Tibial nerve (tissue), 3 donors: ENCODE results near the gene DYNLRB1.

Experiments used
- POLR2A ChIP-seq, 2 donors: fragments of 450-650 bp; IDR thresholded peaks; one replicate each; pipeline ENCODE4 v1.6.1; 2017; ENCODE audit warnings: antibody characterized with exemption in 2 of 2, mild to moderate bottlenecking in 2 of 2, moderate library complexity in 2 of 2
- TF ChIP-seq, protein P1 (sequence below), 5 experiments: fragments of 200-600 bp in 3 of 5; fragments of 450-650 bp in 2 of 5; sonication (generic) in 3 of 5; IDR thresholded peaks; one replicate each; pipeline ENCODE4 v1.5.1; 2016 to 2019; ENCODE audit warnings: antibody characterized with exemption in 5 of 5, mild to moderate bottlenecking in 3 of 5, moderate library complexity in 2 of 5

DNA sequence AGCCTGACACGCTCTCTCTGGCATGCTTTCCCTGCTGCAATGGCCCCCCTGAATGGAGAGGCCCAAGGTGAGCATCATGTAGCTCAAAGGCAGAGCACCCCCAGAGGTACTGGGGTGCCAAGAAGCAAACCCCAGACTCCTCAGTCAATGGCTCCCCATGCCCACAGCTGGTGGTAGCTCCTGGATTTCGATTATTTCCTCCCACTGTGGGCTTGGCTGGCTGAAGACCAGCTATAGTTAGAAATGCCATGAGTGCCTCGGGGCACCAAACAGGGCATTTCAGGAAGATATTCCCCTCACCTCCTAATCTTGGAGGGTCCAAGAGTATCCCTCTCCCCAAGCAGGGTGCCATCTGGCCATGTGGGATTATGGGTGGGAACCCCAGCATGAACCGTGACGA lies 59.0 kb downstream of the DYNLRB1 start:
- TF ChIP-seq, protein P1, sequence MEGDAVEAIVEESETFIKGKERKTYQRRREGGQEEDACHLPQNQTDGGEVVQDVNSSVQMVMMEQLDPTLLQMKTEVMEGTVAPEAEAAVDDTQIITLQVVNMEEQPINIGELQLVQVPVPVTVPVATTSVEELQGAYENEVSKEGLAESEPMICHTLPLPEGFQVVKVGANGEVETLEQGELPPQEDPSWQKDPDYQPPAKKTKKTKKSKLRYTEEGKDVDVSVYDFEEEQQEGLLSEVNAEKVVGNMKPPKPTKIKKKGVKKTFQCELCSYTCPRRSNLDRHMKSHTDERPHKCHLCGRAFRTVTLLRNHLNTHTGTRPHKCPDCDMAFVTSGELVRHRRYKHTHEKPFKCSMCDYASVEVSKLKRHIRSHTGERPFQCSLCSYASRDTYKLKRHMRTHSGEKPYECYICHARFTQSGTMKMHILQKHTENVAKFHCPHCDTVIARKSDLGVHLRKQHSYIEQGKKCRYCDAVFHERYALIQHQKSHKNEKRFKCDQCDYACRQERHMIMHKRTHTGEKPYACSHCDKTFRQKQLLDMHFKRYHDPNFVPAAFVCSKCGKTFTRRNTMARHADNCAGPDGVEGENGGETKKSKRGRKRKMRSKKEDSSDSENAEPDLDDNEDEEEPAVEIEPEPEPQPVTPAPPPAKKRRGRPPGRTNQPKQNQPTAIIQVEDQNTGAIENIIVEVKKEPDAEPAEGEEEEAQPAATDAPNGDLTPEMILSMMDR (IDR thresholded peaks at IDR 0.05), result no peak
- no peak for TF ChIP-seq POLR2A (IDR thresholded peaks at IDR 0.05)
